Fibroblast of lung (primary cell): Measurements from ENCODE around the gene SNX14. TPM values are rescaled to one million over a fixed set of nuclear protein-coding genes. Genes with fewer than 3 reads are reported as not detected.

Experiments
- DNase-seq, 2 donors: peaks; one replicate each; pipeline versions ENCODE4 v3.0.0 to v3.0.0-alpha.2; 2010; ENCODE audit warnings: low read depth in 2 of 2
- H2AFZ ChIP-seq: 2 replicates; pipeline ENCODE4 v1.5.1; 2012; ENCODE audit warnings: low read length, control low read depth, inconsistent platforms
- H3K27ac ChIP-seq: 2 replicates; pipeline ENCODE4 v1.5.1; 2011; ENCODE audit warnings: low read length, control low read depth; ENCODE audit not compliant: insufficient read depth
- H3K27me3 ChIP-seq: 2 replicates; pipeline ENCODE4 v1.5.1; 2011; ENCODE audit warnings: mild to moderate bottlenecking, low read length; ENCODE audit not compliant: control insufficient read depth, insufficient read depth
- H3K36me3 ChIP-seq: 2 replicates; pipeline ENCODE4 v1.5.1; 2011; ENCODE audit warnings: low read length; ENCODE audit not compliant: control insufficient read depth, insufficient read depth
- H3K4me1 ChIP-seq: 2 replicates; pipeline ENCODE4 v1.5.1; 2011; ENCODE audit warnings: low read length; ENCODE audit not compliant: control insufficient read depth, insufficient read depth; ENCODE audit errors: extremely low read depth
- H3K4me2 ChIP-seq: 2 replicates; pipeline ENCODE4 v1.5.1; 2011; ENCODE audit warnings: low read length, control low read depth; ENCODE audit not compliant: insufficient read depth; ENCODE audit errors: extremely low read depth
- H3K4me3 ChIP-seq, 4 experiments: fragments of 200-600 bp in 1 of 4; sonication (generic) in 1 of 4; replicated peaks in 1 of 4; 2 replicates each; pipeline ENCODE4 v1.5.1; 2011 to 2016; ENCODE audit warnings: low read length in 4 of 4, low read depth in 3 of 4, mild to moderate bottlenecking in 3 of 4, control low read depth in 2 of 4, inconsistent platforms in 1 of 4, mixed read lengths in 1 of 4; ENCODE audit not compliant: insufficient read depth in 1 of 4; ENCODE audit errors: control extremely low read depth in 1 of 4
- H3K79me2 ChIP-seq: 2 replicates; pipeline ENCODE4 v1.5.1; 2012; ENCODE audit warnings: mild to moderate bottlenecking, low read length, inconsistent platforms; ENCODE audit not compliant: control insufficient read depth, insufficient read depth
- H3K9ac ChIP-seq: 2 replicates; pipeline ENCODE4 v1.5.1; 2011; ENCODE audit warnings: mild to moderate bottlenecking, low read length, control low read depth; ENCODE audit not compliant: insufficient read depth
- H3K9me3 ChIP-seq: 2 replicates; pipeline ENCODE4 v1.5.1; 2012; ENCODE audit warnings: low read depth, low read length; ENCODE audit not compliant: control insufficient read depth, insufficient read depth
- H4K20me1 ChIP-seq: 2 replicates; pipeline ENCODE4 v1.5.1; 2011; ENCODE audit warnings: low read length; ENCODE audit not compliant: control insufficient read depth, insufficient read depth; ENCODE audit errors: extremely low read depth
- CTCF ChIP-seq, 2 donors: IDR thresholded peaks in 1 of 2; conservative IDR thresholded peaks in 1 of 2; 1 replicate in 1 of 2; 2 replicates in 1 of 2; pipeline ENCODE4 v1.5.1; 2011 to 2012; ENCODE audit warnings: low read length in 2 of 2, control low read depth in 1 of 2, inconsistent platforms in 1 of 2, low read depth in 1 of 2, mild to moderate bottlenecking in 1 of 2
- EZH2 ChIP-seq: IDR thresholded peaks from 2 replicates; pipeline ENCODE4 v1.5.1; 2012; ENCODE audit warnings: low read length, control low read depth, mild to moderate bottlenecking; ENCODE audit errors: missing control alignments
- polyA plus RNA-seq, 2 donors: library from polyadenylated mRNA; depleted of rRNA in 1 of 2; stranded (reverse) in 1 of 2; unstranded in 1 of 2; fragments of >200 nt; gene quantifications; 2 replicates each; pipeline ENCODE4 v1.2.1, GENCODE V29; 2011 to 2012; ENCODE audit warnings: missing spikeins in 1 of 2
- total RNA-seq: library from RNA; depleted of rRNA; stranded (reverse); fragments of >200 nt; gene quantifications from 2 replicates; pipeline ENCODE4 v1.2.1, GENCODE V29; 2014

The SNX14 gene
- total and polyA plus RNA-seq, 2 donors (not counting 1 experiment from before 2014, with no cell fraction given): 79.7 to 182 TPM

GRCh38 chr6:85460921-85461797, 132.5 kb downstream of the SNX14 start:
- no peaks in the 10 kb centered on the region for H3K9me3 ChIP-seq
- peak; percentile 64 to 82 for DNase-seq
- H3K79me2 ChIP-seq: peaks cover 66% of the 10 kb centered on the region
- no peak overlapping the region for H3K9ac ChIP-seq
- no peak overlapping the region for H2AFZ ChIP-seq
- no peak overlapping the region for H3K4me3 ChIP-seq
- no peaks in the 10 kb centered on the region for H3K27me3 ChIP-seq
- H3K4me2 ChIP-seq: no peak overlapping the region
- no peak for TF ChIP-seq CTCF (conservative IDR thresholded peaks at IDR 0.05 in 1 of 2, IDR thresholded peaks at IDR 0.05 in 1 of 2; ENCODE audit: low read depth in 1 of 2, low read length in 2 of 2)
- H3K4me1 ChIP-seq: peaks cover 67% of the 10 kb centered on the region
- H4K20me1 ChIP-seq: no peaks in the 10 kb centered on the region
- no peaks in the 10 kb centered on the region for H3K36me3 ChIP-seq
- H3K27ac ChIP-seq: peak overlapping the region; percentile 49

GRCh38 chr6:85460154-85460920, 133.3 kb downstream of the SNX14 start:
- Histone ChIP-seq H3K4me2 (no peak overlapping the region), H3K4me3 (no peak overlapping the region), H2AFZ (no peak overlapping the region), H3K9me3 (no peaks in the 10 kb centered on the region), H4K20me1 (no peaks in the 10 kb centered on the region), H3K9ac (no peak overlapping the region), H3K4me1 (peaks cover 60% of the 10 kb centered on the region), H3K79me2 (peaks cover 66% of the 10 kb centered on the region), H3K36me3 (no peaks in the 10 kb centered on the region), H3K27ac (peak overlapping the region; percentile 30), H3K27me3 (no peaks in the 10 kb centered on the region)
- no peak for DNase-seq
- no peak for TF ChIP-seq EZH2
- TF ChIP-seq CTCF (conservative IDR thresholded peaks at IDR 0.05 in 1 of 2, IDR thresholded peaks at IDR 0.05 in 1 of 2; ENCODE audit: low read depth in 1 of 2, low read length in 2 of 2): no peak

GRCh38 chr6:85459224-85459901, 134.3 kb downstream of the SNX14 start:
- no peak overlapping the region for H2AFZ ChIP-seq
- no peaks in the 10 kb centered on the region for H3K9me3 ChIP-seq
- peak overlapping the region; percentile 35 for H3K27ac ChIP-seq
- TF ChIP-seq EZH2 (no peak), CTCF (conservative IDR thresholded peaks at IDR 0.05 in 1 of 2, IDR thresholded peaks at IDR 0.05 in 1 of 2; ENCODE audit: low read depth in 1 of 2, low read length in 2 of 2) (no peak)
- no peaks in the 10 kb centered on the region for H4K20me1 ChIP-seq
- DNase-seq: peak; percentile 70 to 94
- no peak overlapping the region for H3K4me3 ChIP-seq
- H3K79me2 ChIP-seq: peaks cover 75% of the 10 kb centered on the region
- no peaks in the 10 kb centered on the region for H3K27me3 ChIP-seq
- peak overlapping the region; percentile 48 for H3K4me2 ChIP-seq
- peaks cover 51% of the 10 kb centered on the region for H3K4me1 ChIP-seq
- H3K9ac ChIP-seq: no peak overlapping the region
- no peaks in the 10 kb centered on the region for H3K36me3 ChIP-seq
